ENCODE data around the gene COL1A1.

Gene COL1A1

DNA sequence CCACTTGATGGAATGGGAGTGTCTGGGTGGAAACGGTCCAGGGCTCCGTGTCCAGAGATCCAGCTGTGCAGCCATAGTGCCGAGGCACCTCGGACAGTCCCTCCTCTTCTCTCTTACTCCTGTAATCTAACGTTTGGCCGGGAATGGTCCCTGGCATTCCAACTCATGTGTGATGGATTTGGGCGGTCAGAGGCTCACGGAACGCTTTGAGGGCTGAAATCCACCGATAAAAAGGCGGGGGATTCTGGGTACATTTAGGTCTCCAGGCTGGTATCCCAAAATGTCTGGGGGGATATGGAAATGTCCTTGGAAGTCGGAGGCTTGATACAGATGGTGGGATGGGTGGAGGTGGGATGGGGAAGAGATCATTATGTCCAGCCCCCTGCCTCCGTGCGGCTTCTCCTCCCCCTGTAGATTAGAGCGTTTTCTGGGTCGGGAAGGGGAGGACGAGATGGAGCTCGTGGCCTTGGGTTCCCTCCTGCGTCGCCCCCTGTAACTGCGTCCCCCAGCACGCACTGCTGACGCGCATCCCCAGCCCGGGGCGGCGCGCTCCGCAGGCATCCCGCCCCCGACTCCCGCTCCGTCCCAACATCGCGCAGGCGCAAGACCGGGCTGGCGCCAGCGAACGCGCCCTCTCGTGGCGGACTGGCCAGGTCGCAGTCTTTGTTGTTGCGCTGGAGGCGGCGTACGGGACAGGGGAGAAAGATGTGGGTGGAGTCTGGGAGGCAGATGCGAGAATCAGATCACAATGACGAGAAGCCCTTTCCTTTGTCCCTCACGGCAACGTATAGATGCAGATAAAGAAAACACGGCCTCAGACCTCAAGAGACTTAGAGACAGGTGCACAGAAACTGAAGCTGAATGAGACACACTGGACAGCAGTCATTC lies 40.2 kb downstream of the COL1A1 start:
- FAIRE-seq (no peak), DNase-seq (ENCODE audit: insufficient read length, low spot score) (peak; percentile 100)
- TF ChIP-seq, protein P1, sequence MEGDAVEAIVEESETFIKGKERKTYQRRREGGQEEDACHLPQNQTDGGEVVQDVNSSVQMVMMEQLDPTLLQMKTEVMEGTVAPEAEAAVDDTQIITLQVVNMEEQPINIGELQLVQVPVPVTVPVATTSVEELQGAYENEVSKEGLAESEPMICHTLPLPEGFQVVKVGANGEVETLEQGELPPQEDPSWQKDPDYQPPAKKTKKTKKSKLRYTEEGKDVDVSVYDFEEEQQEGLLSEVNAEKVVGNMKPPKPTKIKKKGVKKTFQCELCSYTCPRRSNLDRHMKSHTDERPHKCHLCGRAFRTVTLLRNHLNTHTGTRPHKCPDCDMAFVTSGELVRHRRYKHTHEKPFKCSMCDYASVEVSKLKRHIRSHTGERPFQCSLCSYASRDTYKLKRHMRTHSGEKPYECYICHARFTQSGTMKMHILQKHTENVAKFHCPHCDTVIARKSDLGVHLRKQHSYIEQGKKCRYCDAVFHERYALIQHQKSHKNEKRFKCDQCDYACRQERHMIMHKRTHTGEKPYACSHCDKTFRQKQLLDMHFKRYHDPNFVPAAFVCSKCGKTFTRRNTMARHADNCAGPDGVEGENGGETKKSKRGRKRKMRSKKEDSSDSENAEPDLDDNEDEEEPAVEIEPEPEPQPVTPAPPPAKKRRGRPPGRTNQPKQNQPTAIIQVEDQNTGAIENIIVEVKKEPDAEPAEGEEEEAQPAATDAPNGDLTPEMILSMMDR (IDR thresholded peaks at IDR 0.05; ENCODE audit: insufficient read depth, missing control alignments): peak; percentile 98

DNA sequence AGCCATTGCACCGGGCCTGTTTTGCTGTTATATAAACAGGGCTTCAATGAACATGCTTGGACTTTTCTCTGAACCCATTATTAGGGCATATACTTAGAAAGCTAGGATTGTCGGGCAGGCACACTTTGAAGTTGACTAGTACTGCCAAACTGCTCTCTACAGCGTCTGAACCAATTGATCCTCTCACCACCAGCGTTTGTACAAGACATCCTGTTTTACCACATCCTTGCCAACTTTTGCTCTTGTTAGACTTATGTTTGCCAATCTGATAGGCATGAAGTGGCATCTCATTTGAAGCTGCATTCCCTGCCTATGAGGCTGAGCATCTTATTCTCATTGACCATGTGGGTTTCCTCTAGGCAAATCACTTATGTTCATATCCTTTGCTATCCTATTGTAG lies 43.5 kb downstream of the COL1A1 start:
- FAIRE-seq: no peak
- DNase-seq (ENCODE audit: insufficient read length, low spot score): no peak
- TF ChIP-seq, protein P1 (IDR thresholded peaks at IDR 0.05; ENCODE audit: insufficient read depth, missing control alignments): no peak

DNA sequence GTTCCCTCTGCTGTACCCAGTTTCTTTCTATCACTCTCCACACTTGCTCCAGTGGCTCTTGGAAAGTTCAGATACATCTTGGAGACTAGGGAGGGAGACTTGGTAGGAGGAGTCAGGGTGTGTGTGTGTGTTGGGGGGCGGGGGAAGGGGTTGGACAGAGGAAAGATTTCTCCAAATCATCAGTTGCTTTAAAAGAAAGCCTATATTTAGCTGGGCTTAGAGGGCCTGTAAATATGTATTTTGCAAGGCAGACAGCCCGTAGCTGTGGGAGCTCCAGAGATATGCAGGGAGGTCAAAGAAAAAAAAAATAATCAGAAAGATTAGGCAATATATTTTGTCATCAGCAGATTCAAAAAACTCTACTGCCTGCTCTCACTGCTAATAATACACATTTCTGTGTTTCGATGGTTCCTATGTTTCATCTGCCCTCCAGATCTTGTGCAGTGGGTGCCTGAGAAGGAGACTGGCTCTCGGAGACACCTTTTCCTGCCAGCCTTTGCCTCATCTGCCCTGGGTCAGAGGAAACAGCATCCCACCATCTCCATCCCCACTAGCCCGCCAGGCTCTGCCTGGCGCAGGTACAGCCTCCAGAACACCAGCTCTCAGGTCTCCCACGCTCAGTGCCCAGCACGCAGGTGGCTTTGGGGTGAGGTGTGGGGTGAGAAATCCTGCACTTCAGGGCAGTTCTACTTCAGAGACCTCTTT lies 46.2 kb downstream of the COL1A1 start:
- FAIRE-seq: no peak
- TF ChIP-seq, protein P1 (IDR thresholded peaks at IDR 0.05; ENCODE audit: insufficient read depth, missing control alignments): no peak
- DNase-seq (ENCODE audit: insufficient read length, low spot score): no peak

DNA sequence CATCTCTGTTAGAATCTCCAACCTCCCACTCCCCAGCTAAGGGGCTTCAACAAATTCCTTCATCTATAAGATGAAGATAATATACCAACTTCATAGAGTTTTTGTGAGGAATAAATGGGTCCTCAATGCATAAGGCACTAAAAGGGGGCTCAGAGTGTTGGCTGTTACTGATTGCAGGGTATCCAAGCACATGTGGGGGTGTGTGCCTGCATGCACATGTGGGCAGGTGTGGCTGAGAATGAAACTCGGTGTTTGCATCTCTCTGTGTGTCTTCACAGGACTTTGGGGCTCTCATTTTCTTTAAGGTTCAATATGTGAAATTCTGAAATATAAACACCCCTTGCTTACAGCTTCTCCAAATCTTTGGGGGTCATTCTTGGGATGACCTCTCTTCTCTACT lies 46.8 kb downstream of the COL1A1 start:
- FAIRE-seq (no peak), DNase-seq (ENCODE audit: insufficient read length, low spot score) (no peak)
- TF ChIP-seq, protein P1 (IDR thresholded peaks at IDR 0.05; ENCODE audit: insufficient read depth, missing control alignments): no peak

DNA sequence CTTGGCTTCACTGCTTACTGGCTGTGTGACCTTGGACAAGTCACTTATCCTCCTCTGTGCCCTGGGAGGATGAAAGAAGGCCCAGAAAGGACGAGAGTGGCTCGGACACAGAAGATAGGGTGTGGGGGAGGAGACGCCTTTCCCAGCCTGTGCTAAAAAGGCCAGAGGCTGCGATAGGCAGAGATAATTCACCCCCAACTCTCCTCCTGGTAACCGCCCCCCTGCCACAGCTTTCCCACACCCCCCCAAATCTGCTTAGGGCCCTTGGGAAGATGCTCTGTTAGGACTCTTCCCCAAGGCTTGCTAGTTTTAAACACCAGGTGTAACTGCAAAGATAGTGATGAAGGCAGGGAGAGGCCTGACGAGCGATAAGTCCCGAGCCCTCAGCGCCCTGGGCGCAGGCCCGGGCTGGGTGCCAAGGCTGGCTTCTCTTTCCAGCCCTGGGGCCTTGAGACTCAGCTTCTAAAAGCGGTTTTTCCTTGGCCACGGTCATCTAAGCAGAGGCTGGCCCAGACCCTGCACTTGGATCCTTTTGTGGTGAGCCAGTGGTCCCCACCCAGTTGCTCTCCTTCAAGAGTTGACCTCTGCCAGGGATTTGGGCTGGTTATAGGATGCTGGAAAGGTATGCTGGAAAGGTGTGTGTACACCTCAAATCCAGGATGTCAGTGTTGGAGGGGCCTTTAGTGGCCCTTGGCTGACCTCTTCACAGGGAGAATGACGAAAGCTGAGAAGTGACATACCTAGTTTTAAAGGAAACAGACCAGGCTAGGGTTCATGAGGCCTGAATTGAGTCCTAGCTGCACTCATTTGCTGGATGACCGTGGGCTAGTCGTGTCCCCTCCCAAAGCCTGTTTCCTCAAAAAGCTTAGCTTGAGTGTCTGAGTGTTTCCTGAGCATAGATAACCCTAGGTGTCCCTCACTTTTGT lies 47.5 kb downstream of the COL1A1 start:
- TF ChIP-seq, protein P1 (IDR thresholded peaks at IDR 0.05; ENCODE audit: insufficient read depth, missing control alignments): no peak
- no peak for DNase-seq (ENCODE audit: insufficient read length, low spot score)
- no peak for FAIRE-seq

DNA sequence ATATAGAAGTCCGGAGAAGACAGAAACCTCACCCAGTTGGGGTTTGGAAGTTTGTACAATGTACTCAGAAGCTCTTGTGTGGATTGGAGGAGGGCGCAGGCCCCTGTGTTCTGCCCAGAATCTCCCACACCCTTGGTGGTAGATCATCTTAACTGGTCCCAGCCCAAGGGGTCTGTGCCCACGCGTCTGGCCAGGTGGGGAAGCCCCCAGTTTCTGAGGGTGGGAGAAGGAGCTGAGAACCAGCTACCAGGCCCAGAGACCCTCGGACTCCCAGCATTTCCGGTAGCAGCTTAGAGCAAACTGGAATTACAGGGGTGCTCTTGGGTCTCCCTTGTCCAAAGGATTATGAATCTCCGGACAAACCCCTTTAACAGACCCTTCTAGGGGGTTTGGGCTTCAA lies 48.7 kb downstream of the COL1A1 start:
- DNase-seq (ENCODE audit: insufficient read length, low spot score) (no peak), FAIRE-seq (no peak)
- TF ChIP-seq, protein P1 (IDR thresholded peaks at IDR 0.05; ENCODE audit: insufficient read depth, missing control alignments): no peak

Data from D721Med (cell line).